ENCODE results near the gene CSNK1A1.

The CSNK1A1 gene

DNA sequence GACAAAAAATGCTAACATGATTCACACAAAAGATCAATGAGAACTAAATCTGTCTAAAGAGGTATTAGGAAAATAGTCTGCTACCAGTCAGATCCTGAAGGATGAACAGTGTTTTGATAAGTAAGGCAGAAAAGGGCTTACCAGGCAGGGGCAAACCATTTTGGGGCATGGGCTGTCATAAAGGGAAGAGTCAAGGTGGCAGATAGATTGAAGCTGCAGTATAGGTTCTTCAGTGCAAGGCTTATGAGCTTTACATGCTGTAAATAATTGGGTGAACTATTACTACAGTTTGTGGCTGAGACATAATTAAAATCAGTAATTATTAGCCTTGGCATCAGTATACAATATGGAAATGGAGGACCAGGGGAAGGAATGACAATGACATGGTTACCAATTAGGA, 21.8 kb downstream of the CSNK1A1 start:
- TF ChIP-seq RARB (CRISPR knock-in tag; IDR thresholded peaks at IDR 0.05), result no peak
- no peak for TF ChIP-seq ARNTL (CRISPR knock-in tag; IDR thresholded peaks at IDR 0.05; ENCODE audit: borderline replicate concordance, low read depth)
- TF ChIP-seq OSR1 (CRISPR knock-in tag; IDR thresholded peaks at IDR 0.05), result no peak
- TF ChIP-seq, protein P1, sequence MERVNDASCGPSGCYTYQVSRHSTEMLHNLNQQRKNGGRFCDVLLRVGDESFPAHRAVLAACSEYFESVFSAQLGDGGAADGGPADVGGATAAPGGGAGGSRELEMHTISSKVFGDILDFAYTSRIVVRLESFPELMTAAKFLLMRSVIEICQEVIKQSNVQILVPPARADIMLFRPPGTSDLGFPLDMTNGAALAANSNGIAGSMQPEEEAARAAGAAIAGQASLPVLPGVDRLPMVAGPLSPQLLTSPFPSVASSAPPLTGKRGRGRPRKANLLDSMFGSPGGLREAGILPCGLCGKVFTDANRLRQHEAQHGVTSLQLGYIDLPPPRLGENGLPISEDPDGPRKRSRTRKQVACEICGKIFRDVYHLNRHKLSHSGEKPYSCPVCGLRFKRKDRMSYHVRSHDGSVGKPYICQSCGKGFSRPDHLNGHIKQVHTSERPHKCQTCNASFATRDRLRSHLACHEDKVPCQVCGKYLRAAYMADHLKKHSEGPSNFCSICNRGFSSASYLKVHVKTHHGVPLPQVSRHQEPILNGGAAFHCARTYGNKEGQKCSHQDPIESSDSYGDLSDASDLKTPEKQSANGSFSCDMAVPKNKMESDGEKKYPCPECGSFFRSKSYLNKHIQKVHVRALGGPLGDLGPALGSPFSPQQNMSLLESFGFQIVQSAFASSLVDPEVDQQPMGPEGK (CRISPR knock-in tag; IDR thresholded peaks at IDR 0.05; ENCODE audit: borderline replicate concordance), result no peak
- TF ChIP-seq ZNF8 (CRISPR knock-in tag; IDR thresholded peaks at IDR 0.05), result no peak
- TF ChIP-seq, protein P2, sequence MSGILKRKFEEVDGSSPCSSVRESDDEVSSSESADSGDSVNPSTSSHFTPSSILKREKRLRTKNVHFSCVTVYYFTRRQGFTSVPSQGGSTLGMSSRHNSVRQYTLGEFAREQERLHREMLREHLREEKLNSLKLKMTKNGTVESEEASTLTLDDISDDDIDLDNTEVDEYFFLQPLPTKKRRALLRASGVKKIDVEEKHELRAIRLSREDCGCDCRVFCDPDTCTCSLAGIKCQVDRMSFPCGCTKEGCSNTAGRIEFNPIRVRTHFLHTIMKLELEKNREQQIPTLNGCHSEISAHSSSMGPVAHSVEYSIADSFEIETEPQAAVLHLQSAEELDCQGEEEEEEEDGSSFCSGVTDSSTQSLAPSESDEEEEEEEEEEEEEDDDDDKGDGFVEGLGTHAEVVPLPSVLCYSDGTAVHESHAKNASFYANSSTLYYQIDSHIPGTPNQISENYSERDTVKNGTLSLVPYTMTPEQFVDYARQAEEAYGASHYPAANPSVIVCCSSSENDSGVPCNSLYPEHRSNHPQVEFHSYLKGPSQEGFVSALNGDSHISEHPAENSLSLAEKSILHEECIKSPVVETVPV (CRISPR knock-in tag; IDR thresholded peaks at IDR 0.05), result no peak
- no peak for TF ChIP-seq ZNF70 (CRISPR knock-in tag; IDR thresholded peaks at IDR 0.05)
- no peak for TF ChIP-seq SNAI2 (CRISPR knock-in tag; IDR thresholded peaks at IDR 0.05)
- TF ChIP-seq, protein P3, sequence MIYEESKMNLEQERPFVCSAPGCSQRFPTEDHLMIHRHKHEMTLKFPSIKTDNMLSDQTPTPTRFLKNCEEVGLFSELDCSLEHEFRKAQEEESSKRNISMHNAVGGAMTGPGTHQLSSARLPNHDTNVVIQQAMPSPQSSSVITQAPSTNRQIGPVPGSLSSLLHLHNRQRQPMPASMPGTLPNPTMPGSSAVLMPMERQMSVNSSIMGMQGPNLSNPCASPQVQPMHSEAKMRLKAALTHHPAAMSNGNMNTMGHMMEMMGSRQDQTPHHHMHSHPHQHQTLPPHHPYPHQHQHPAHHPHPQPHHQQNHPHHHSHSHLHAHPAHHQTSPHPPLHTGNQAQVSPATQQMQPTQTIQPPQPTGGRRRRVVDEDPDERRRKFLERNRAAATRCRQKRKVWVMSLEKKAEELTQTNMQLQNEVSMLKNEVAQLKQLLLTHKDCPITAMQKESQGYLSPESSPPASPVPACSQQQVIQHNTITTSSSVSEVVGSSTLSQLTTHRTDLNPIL (CRISPR knock-in tag; IDR thresholded peaks at IDR 0.05; ENCODE audit: low read depth), result no peak
- no peak for TF ChIP-seq TCF4 (CRISPR knock-in tag; IDR thresholded peaks at IDR 0.05; ENCODE audit: borderline replicate concordance)
- TF ChIP-seq ZC3H10 (CRISPR knock-in tag; IDR thresholded peaks at IDR 0.05), result no peak
- TF ChIP-seq PPARA (CRISPR knock-in tag; IDR thresholded peaks at IDR 0.05; ENCODE audit: borderline replicate concordance), result no peak
- ATAC-seq, result no peak

DNA sequence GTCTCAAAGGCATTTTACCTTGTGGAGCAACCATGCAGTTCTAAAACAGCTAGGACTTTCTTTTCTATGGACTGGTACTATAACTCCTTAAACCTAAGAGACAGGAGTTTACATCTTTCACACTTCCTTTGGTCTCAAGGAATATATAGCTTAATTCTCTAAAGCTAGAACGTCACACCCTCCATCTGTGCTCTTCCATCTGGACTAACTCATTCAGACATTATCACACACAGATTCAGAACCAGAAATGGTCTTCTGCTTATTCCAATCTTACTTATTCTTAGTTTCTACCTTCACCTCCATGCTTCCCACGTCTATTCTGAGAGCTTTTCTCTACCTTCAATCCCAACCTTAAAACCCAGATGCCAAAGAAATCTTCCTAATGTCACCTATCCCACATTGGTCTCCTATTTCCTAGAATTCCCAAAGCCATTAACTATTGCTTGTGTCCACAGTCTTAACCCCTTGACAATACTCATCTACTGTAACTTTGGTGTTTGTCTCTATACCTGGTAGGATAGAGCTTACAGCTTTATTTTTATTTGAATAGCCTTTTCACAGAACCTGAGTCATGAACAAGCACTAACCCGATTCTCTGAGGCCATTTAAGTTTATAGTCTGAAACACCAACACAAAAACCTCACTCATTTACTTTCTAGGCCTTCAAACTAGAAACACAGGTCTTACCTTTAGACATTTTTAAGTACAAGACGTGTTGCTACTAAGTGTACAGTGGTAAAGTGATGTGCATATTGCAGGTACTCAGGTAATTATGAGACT, 22.8 kb downstream of the CSNK1A1 start:
- ATAC-seq, result no peak
- TF ChIP-seq, protein P1 (CRISPR knock-in tag; IDR thresholded peaks at IDR 0.05; ENCODE audit: borderline replicate concordance), result no peak
- TF ChIP-seq TCF4 (CRISPR knock-in tag; IDR thresholded peaks at IDR 0.05; ENCODE audit: borderline replicate concordance) (no peak), ISL1 (CRISPR knock-in tag; IDR thresholded peaks at IDR 0.05) (no peak), ZNF565 (CRISPR knock-in tag; conservative IDR thresholded peaks at IDR 0.05; ENCODE audit: low read depth) (no peak), RARB (CRISPR knock-in tag; IDR thresholded peaks at IDR 0.05) (no peak), ZFP30 (CRISPR knock-in tag; IDR thresholded peaks at IDR 0.05) (no peak), PPARA (CRISPR knock-in tag; IDR thresholded peaks at IDR 0.05; ENCODE audit: borderline replicate concordance) (no peak), ZNF70 (CRISPR knock-in tag; IDR thresholded peaks at IDR 0.05) (no peak), ESRRG (CRISPR knock-in tag; IDR thresholded peaks at IDR 0.05) (no peak), ARNTL (CRISPR knock-in tag; IDR thresholded peaks at IDR 0.05; ENCODE audit: borderline replicate concordance, low read depth) (no peak), ZC3H10 (CRISPR knock-in tag; IDR thresholded peaks at IDR 0.05) (no peak), GLIS3 (CRISPR knock-in tag; IDR thresholded peaks at IDR 0.05) (no peak), BACH2 (CRISPR knock-in tag; IDR thresholded peaks at IDR 0.05; ENCODE audit: borderline replicate concordance) (no peak), ZFP3 (CRISPR knock-in tag; IDR thresholded peaks at IDR 0.05) (no peak)
- TF ChIP-seq, protein P4, sequence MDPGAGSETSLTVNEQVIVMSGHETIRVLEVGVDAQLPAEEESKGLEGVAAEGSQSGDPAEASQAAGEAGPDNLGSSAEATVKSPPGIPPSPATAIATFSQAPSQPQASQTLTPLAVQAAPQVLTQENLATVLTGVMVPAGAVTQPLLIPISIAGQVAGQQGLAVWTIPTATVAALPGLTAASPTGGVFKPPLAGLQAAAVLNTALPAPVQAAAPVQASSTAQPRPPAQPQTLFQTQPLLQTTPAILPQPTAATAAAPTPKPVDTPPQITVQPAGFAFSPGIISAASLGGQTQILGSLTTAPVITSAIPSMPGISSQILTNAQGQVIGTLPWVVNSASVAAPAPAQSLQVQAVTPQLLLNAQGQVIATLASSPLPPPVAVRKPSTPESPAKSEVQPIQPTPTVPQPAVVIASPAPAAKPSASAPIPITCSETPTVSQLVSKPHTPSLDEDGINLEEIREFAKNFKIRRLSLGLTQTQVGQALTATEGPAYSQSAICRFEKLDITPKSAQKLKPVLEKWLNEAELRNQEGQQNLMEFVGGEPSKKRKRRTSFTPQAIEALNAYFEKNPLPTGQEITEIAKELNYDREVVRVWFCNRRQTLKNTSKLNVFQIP (CRISPR knock-in tag; IDR thresholded peaks at IDR 0.05; ENCODE audit: borderline replicate concordance, low read depth), result no peak
- TF ChIP-seq, protein P5, sequence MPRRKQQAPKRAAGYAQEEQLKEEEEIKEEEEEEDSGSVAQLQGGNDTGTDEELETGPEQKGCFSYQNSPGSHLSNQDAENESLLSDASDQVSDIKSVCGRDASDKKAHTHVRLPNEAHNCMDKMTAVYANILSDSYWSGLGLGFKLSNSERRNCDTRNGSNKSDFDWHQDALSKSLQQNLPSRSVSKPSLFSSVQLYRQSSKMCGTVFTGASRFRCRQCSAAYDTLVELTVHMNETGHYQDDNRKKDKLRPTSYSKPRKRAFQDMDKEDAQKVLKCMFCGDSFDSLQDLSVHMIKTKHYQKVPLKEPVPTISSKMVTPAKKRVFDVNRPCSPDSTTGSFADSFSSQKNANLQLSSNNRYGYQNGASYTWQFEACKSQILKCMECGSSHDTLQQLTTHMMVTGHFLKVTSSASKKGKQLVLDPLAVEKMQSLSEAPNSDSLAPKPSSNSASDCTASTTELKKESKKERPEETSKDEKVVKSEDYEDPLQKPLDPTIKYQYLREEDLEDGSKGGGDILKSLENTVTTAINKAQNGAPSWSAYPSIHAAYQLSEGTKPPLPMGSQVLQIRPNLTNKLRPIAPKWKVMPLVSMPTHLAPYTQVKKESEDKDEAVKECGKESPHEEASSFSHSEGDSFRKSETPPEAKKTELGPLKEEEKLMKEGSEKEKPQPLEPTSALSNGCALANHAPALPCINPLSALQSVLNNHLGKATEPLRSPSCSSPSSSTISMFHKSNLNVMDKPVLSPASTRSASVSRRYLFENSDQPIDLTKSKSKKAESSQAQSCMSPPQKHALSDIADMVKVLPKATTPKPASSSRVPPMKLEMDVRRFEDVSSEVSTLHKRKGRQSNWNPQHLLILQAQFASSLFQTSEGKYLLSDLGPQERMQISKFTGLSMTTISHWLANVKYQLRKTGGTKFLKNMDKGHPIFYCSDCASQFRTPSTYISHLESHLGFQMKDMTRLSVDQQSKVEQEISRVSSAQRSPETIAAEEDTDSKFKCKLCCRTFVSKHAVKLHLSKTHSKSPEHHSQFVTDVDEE (CRISPR knock-in tag; IDR thresholded peaks at IDR 0.05), result no peak
- TF ChIP-seq, protein P3 (CRISPR knock-in tag; IDR thresholded peaks at IDR 0.05; ENCODE audit: low read depth), result no peak
- TF ChIP-seq, protein P2 (CRISPR knock-in tag; IDR thresholded peaks at IDR 0.05), result no peak
